ENCODE measurements around the gene RCBTB2. TPM values are rescaled to one million over a fixed set of nuclear protein-coding genes. Genes with fewer than 3 reads are reported as not detected.

RCBTB2 gene
- total and polyA plus RNA-seq, 9 of the 15 experiments (the other 6 are each of a cell fraction or from before 2014, with no cell fraction given): 0.91 to 3.3 (median 1.5) TPM

GRCh38 chr13:48497669-48498068, 35.2 kb downstream of the RCBTB2 start (continued):
- no peak for TF ChIP-seq AFF1 (IDR thresholded peaks at IDR 0.05; ENCODE audit: low read depth in 1 of 2, partially characterized antibody in 2 of 2)
- TF ChIP-seq, protein P1, sequence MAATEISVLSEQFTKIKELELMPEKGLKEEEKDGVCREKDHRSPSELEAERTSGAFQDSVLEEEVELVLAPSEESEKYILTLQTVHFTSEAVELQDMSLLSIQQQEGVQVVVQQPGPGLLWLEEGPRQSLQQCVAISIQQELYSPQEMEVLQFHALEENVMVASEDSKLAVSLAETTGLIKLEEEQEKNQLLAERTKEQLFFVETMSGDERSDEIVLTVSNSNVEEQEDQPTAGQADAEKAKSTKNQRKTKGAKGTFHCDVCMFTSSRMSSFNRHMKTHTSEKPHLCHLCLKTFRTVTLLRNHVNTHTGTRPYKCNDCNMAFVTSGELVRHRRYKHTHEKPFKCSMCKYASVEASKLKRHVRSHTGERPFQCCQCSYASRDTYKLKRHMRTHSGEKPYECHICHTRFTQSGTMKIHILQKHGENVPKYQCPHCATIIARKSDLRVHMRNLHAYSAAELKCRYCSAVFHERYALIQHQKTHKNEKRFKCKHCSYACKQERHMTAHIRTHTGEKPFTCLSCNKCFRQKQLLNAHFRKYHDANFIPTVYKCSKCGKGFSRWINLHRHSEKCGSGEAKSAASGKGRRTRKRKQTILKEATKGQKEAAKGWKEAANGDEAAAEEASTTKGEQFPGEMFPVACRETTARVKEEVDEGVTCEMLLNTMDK (IDR thresholded peaks at IDR 0.05; ENCODE audit: borderline replicate concordance, insufficient read depth, low read depth, low read length, poor library complexity, severe bottlenecking): no peak
- no peak for TF ChIP-seq RCOR1 (IDR thresholded peaks at IDR 0.05; ENCODE audit: borderline replicate concordance in 1 of 2, low read depth in 2 of 2, low read length in 2 of 2)
- no peak for TF ChIP-seq ZNF184 (CRISPR knock-in tag; IDR thresholded peaks at IDR 0.05)
- no peak for TF ChIP-seq THRAP3 (IDR thresholded peaks at IDR 0.05; ENCODE audit: borderline replicate concordance)
- no peak for TF ChIP-seq CHD2 (IDR thresholded peaks at IDR 0.05; ENCODE audit: low read depth, low read length)
- no peak for TF ChIP-seq ZC3H11A (IDR thresholded peaks at IDR 0.05; ENCODE audit: low read depth, low read length)
- TF ChIP-seq, protein P2, sequence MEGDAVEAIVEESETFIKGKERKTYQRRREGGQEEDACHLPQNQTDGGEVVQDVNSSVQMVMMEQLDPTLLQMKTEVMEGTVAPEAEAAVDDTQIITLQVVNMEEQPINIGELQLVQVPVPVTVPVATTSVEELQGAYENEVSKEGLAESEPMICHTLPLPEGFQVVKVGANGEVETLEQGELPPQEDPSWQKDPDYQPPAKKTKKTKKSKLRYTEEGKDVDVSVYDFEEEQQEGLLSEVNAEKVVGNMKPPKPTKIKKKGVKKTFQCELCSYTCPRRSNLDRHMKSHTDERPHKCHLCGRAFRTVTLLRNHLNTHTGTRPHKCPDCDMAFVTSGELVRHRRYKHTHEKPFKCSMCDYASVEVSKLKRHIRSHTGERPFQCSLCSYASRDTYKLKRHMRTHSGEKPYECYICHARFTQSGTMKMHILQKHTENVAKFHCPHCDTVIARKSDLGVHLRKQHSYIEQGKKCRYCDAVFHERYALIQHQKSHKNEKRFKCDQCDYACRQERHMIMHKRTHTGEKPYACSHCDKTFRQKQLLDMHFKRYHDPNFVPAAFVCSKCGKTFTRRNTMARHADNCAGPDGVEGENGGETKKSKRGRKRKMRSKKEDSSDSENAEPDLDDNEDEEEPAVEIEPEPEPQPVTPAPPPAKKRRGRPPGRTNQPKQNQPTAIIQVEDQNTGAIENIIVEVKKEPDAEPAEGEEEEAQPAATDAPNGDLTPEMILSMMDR (IDR thresholded peaks at IDR 0.05 in 2 of 3, conservative IDR thresholded peaks at IDR 0.05 in 1 of 3; ENCODE audit: insufficient read depth in 2 of 3, low read depth in 1 of 3, low read length in 3 of 3): no peak
- no peak for TF ChIP-seq ZNF212 (CRISPR knock-in tag; IDR thresholded peaks at IDR 0.05)
- TF ChIP-seq ZC3H8 (IDR thresholded peaks at IDR 0.05): no peak
- TF ChIP-seq, protein P3, sequence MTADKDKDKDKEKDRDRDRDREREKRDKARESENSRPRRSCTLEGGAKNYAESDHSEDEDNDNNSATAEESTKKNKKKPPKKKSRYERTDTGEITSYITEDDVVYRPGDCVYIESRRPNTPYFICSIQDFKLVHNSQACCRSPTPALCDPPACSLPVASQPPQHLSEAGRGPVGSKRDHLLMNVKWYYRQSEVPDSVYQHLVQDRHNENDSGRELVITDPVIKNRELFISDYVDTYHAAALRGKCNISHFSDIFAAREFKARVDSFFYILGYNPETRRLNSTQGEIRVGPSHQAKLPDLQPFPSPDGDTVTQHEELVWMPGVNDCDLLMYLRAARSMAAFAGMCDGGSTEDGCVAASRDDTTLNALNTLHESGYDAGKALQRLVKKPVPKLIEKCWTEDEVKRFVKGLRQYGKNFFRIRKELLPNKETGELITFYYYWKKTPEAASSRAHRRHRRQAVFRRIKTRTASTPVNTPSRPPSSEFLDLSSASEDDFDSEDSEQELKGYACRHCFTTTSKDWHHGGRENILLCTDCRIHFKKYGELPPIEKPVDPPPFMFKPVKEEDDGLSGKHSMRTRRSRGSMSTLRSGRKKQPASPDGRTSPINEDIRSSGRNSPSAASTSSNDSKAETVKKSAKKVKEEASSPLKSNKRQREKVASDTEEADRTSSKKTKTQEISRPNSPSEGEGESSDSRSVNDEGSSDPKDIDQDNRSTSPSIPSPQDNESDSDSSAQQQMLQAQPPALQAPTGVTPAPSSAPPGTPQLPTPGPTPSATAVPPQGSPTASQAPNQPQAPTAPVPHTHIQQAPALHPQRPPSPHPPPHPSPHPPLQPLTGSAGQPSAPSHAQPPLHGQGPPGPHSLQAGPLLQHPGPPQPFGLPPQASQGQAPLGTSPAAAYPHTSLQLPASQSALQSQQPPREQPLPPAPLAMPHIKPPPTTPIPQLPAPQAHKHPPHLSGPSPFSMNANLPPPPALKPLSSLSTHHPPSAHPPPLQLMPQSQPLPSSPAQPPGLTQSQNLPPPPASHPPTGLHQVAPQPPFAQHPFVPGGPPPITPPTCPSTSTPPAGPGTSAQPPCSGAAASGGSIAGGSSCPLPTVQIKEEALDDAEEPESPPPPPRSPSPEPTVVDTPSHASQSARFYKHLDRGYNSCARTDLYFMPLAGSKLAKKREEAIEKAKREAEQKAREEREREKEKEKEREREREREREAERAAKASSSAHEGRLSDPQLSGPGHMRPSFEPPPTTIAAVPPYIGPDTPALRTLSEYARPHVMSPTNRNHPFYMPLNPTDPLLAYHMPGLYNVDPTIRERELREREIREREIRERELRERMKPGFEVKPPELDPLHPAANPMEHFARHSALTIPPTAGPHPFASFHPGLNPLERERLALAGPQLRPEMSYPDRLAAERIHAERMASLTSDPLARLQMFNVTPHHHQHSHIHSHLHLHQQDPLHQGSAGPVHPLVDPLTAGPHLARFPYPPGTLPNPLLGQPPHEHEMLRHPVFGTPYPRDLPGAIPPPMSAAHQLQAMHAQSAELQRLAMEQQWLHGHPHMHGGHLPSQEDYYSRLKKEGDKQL (CRISPR knock-in tag; IDR thresholded peaks at IDR 0.05; ENCODE audit: borderline replicate concordance): no peak
- no peak for TF ChIP-seq ILK (tag; IDR thresholded peaks at IDR 0.05; ENCODE audit: borderline replicate concordance, low read depth)
